KOPT-K1 (cell line): Measurements from ENCODE around the gene RPS19.

Experiments used
- H3K27ac ChIP-seq: fragments of 200-600 bp; sonication (generic); 2 replicates; pipeline ENCODE4 v1.5.1; 2016; ENCODE audit warnings: antibody characterized with exemption, mild to moderate bottlenecking, low read depth, low read length; ENCODE audit not compliant: poor library complexity, severe bottlenecking
- H3K36me3 ChIP-seq: fragments of 200-600 bp; sonication (generic); 2 replicates; pipeline ENCODE4 v1.5.1; 2017; ENCODE audit warnings: antibody characterized with exemption, mild to moderate bottlenecking, low read length, moderate library complexity; ENCODE audit not compliant: insufficient read depth
- H3K9me3 ChIP-seq: fragments of 200-600 bp; sonication (generic); 2 replicates; pipeline ENCODE4 v1.5.1; 2017; ENCODE audit warnings: antibody characterized with exemption, low read length, mild to moderate bottlenecking; ENCODE audit not compliant: insufficient read depth, poor library complexity, severe bottlenecking

RPS19 gene

DNA sequence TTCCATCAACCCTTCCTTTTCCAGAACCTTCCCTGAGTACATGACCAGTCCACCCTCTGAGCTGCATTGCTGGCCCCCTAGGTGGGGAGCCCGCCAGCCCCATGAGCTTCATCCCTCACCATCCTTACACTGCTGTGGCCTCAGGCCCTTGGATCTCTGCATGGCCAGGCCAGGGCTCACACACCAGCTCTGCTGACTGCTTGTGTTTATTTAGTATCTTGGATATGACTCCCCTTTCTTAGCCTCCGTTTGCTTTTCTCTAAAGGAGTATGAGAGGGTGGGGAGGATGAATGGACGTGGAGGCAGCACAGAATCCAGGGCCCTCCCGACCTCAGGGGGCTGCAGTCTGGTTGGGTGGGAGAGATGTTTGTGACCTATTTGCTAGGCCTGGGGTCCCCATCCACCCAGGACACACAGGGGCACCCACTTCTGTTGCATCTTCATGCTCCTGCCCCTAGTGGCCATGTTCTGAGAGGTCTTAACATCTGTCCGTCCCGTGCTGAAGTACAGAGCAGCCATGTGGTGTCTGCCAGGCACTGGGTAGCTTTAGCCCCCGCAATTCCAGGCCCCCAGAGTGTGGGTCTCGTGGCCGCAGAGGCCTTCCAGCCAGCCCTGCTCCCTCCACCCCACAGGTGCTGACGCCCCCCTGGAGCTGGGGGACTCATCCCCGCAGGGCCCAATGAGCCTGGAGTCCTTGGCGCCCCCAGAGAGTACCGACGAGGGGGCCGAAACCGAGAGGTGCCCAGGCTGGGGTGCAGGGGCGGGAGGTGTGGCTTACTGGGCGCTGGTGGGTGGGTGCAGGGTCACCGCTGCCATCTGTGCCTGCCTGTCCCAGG, 35.9 kb downstream of the RPS19 start:
- no peak overlapping the region for H3K27ac ChIP-seq
- H3K36me3 ChIP-seq = peaks cover 91% of the 10 kb centered on the region

DNA sequence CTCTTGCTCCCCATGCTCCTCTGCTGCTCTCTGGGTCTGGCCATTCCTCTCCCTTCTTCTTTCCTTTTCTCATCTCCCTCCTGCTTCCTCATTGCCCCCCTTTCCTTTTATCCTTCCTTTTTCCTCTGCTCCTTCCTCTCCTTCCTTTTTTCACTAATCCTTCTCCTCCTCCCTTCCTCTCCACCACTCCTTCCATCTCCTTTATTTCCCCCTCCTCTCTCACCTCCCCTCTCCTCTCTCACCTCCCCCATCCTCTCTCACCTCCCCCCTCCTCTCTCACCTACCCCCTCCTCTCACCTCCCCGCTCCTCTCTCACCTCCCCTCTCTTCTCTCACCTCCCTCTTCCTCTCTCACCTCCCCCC, 36.5 kb downstream of the RPS19 start:
- peaks cover 92% of the 10 kb centered on the region for H3K36me3 ChIP-seq
- H3K27ac ChIP-seq = no peak overlapping the region
- H3K9me3 ChIP-seq = no peaks in the 10 kb centered on the region

More for the DNA sequence above, 35.9 kb downstream of the RPS19 start:
- H3K9me3 ChIP-seq = no peaks in the 10 kb centered on the region

DNA sequence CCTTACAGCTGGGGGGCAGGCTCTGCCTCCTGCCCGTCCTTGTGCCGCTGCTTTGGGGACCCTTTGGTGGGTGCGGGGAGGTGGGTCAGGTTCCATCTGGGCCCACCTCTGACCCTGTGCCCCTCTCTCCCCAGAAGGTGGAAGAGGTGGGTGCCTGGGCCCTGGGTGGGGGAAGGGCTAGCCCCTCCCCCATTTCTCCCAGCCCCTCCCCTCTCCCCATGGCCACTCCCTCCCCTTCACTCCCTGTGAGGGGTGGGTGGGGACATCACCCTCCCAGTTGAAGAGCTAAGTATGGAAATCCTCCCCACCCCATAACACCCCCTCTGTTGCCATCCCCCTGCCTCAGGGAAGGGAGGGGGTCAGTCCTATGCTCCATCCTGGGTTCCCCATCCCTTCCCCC, 37.1 kb downstream of the RPS19 start:
- peaks cover 92% of the 10 kb centered on the region for H3K36me3 ChIP-seq
- H3K9me3 ChIP-seq = no peaks in the 10 kb centered on the region

DNA sequence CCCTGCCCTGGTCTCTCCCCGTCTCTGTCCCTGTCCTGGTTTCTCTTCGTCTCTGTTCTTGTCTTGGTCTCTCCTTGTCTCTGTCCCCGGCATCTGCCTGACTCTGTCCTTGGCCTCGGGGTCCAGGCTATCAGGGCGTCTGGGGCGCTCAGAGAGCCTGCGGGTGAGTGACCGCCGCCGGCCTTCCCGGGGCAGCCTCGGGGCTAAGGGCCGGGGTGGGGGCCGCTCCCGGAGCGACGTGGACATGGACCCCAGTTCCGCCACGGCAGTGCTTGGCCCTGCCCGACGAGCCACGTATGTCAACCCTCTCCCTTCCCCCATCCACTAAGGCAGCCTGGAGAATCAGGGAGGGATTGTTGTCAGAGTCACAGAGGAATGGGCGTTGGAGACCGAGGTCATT, 37.8 kb downstream of the RPS19 start:
- Histone ChIP-seq H3K27ac (no peak overlapping the region), H3K9me3 (no peaks in the 10 kb centered on the region), H3K36me3 (peaks cover 92% of the 10 kb centered on the region)

More for the DNA sequence above, 37.1 kb downstream of the RPS19 start:
- no peak overlapping the region for H3K27ac ChIP-seq

DNA sequence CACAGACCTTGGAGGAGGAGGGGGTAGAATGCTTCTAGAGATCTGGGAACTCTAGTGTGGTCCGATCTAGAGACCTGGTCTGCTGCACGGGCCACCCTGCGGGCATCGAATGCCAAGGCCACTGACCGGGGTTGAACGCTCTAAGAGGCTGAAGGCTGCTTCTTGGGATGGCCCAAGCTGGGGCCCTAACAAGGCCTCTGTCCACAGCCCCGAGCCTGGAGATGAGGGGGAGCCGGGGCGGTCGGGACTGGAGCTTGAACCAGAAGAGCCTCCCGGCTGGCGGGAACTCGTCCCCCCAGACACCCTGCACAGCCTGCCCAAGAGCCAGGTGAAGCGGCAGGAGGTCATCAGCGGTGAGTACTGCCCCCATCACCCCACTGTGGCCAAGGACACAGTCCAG, 38.2 kb downstream of the RPS19 start:
- H3K36me3 ChIP-seq = peaks cover 92% of the 10 kb centered on the region
- H3K27ac ChIP-seq = no peak overlapping the region
- H3K9me3 ChIP-seq = no peaks in the 10 kb centered on the region

DNA sequence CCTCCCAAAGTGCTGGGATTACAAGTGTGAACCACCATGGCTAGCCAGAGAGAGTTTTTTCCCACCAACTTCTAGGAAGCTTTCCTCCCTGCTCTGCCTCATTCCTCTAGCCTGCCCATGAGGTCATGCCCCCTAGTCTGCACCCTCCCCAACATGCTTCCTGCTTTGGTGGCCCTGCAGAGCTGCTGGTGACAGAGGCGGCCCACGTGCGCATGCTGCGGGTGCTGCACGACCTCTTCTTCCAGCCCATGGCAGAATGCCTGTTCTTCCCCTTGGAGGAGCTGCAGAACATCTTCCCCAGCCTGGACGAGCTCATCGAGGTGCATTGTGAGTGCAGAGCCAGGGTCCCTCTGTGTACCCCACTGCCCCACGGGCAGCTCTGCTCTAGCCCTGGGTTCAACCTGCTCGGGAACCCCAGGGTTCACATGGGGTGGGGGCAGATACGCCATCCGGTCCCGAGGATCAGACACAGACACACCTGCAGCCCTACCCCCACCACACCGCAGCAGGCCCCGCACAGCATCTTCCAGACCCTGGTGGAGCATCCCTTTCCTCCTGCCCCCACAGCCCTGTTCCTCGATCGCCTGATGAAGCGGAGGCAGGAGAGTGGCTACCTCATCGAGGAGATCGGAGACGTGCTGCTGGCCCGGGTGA, 41.8 kb downstream of the RPS19 start:
- H3K36me3 ChIP-seq = peaks cover 98% of the 10 kb centered on the region
- no peak overlapping the region for H3K27ac ChIP-seq
- H3K9me3 ChIP-seq = no peaks in the 10 kb centered on the region

DNA sequence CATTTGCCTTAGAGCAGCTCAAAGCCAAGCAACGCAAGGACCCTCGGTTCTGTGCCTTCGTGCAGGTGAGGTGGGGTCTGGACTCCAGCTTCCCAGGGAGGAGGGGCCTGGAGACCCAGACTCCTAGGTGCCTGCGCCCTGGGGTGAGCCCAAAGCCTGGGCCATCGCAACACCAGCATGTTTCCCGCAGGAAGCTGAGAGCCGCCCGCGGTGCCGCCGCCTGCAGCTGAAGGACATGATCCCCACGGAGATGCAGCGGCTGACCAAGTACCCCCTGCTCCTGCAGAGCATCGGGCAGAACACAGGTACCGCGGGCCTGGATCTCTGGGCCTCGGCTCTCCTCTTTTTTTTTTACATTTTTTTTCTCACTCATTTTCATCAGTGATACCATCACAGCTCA, 42.5 kb downstream of the RPS19 start:
- H3K36me3 ChIP-seq = peaks cover 100% of the 10 kb centered on the region
- no peak overlapping the region for H3K27ac ChIP-seq
- H3K9me3 ChIP-seq = no peaks in the 10 kb centered on the region

DNA sequence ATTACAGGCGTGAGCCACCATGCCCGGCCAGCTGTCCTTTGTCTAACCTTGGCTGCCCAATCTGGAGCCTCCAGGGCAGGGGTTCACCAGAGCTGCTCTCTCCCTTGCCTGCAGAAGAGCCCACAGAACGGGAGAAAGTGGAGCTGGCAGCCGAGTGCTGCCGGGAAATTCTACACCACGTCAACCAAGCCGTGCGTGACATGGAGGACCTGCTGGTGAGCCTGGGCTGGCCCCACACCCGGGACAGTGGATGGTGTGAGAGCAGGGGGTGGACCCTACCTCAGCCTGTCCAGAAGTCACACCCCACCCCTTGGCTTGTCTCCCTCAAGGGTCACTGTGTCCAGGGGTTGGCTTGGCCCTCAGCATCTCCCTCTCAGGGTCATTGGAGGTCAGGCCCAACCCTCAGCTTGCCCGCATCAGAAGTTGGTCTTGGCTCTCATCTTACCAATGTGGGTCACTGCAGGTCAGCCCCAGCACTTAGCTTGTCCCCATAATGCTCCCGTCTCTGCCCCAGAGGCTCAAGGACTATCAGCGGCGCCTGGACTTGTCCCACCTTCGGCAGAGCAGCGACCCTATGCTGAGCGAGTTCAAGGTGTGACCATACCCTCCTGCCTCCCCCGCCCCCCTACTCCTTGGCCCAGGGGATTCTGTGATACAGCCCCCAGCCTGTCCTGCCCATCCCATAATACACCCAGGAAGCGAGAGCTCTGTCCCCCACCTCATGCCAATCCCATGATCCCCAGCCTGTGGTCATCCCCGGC, 43.3 kb downstream of the RPS19 start:
- Histone ChIP-seq H3K27ac (no peak overlapping the region), H3K9me3 (no peaks in the 10 kb centered on the region), H3K36me3 (peaks cover 97% of the 10 kb centered on the region)

DNA sequence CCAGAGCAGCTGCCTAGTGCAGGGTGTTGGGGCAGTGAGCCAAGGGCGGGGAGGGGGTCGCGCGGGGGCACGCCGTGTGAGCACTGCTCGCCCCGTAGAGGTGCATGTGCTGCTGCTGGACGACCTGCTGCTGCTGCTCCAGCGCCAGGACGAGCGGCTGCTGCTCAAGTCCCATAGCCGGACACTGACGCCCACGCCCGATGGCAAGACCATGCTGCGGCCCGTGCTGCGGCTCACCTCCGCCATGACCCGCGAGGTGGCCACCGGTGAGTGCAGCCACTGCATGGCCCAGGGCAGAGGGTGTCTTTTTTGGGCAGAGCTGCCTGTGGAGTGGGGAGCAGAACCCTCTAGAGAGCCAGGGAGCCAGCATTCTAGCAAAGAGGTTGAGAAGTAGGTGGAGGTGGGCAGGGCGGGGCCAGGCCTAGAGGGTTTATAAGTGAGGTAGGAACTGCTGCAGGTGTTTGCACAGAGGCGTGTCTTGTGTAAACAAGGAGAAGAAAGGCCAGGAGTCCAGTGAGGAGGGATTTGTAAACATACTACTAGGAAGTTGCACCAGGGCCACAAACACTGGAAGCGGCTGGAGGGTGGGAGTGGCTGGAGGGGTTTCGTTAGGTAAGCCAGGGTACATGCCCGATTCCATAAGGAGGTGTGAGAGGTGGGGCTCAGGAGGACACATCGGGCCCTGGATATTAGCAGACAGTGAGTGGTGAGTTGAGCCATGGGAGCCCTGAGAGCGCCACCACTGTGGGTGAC, 44.2 kb downstream of the RPS19 start:
- H3K36me3 ChIP-seq = peaks cover 97% of the 10 kb centered on the region
- no peaks in the 10 kb centered on the region for H3K9me3 ChIP-seq
- H3K27ac ChIP-seq = no peak overlapping the region

DNA sequence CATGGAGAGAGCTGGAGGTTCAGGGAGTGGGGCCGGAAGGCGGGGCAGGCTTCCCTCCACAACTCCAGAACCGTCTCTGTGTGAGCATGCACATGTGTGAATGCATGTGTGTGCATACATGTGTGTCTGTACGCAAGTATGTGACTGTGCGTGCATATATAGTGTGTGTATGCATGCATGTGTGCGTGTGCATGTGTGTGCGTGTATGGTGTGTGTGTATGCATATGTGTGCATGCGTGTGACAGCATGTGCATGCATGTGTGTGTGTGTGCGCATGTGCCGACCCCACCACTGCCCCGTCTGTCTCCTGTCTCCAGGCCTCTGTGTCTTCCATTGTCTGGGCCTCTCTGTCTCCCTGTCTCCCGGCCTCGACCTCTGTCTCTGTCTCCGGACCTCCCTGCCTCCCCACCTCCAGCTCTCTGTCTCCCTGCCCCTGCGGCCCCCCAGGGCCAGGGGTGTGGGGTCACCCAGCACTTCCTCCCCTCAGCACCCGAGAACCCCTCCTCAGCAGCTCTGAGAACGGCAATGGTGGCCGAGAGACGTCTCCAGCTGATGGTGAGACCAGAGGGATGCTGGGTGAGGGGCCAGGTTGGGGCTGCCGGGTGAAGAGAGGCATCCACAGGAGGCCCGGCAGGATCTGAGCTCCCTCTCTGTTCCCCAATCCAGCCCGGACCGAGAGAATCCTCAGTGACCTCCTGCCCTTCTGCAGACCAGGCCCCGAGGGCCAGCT, 45.4 kb downstream of the RPS19 start:
- no peak overlapping the region for H3K27ac ChIP-seq
- peaks cover 86% of the 10 kb centered on the region for H3K36me3 ChIP-seq
- no peaks in the 10 kb centered on the region for H3K9me3 ChIP-seq

DNA sequence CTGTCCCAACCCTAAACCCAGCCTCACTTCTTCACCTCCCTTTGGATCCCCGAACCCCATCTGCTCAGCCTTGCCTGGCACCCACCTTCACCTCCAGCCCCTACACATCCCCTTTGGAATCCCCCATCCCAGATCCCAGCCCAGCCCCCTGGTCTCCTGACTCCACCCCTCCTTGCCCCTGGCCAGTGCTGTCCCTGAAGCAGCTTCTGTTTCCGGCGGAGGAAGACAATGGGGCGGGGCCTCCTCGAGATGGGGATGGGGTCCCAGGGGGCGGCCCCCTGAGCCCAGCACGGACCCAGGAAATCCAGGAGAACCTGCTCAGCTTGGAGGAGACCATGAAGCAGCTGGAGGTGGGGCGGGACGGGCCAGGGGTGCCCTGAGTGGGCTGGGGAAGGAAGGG, 46.2 kb downstream of the RPS19 start:
- no peaks in the 10 kb centered on the region for H3K9me3 ChIP-seq
- no peak overlapping the region for H3K27ac ChIP-seq
- H3K36me3 ChIP-seq = peaks cover 78% of the 10 kb centered on the region

DNA sequence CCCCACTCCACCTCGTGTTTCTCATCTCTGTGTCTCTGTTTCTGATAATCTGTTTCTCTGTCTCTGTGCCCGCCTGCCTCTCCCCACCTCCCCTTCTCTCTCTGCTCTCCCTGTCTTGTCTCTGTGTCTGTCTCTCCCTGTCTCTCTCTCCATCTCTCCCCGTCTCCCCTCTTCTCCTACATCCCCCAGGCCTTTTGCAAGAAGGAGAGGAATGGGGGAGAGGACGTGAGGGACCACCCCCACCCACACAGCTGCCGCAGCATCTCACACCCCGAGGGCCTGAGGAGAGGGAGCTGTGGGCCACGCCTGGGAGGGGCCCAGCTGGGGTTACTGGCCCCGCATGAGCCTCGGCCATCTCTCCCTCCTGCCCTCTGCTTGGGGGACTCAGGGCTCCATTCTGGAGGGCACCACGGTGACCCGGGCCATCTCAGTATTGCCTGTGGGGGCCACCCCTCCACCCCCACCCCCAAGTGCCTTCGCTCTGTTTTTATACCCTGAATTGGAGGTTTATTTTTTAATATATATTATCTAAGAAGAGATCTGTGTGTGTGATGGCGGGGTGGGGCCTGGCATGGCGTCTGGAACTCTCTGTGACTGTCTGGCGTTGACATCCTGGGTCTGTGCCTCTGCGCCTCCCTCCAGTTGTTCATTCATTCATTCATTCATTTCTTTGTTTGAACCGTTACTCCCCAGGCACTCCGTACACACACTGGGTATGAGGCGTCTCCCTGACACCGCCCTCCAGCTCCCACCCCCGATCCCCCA, 47.0 kb downstream of the RPS19 start:
- Histone ChIP-seq H3K27ac (no peak overlapping the region), H3K9me3 (no peaks in the 10 kb centered on the region), H3K36me3 (peaks cover 70% of the 10 kb centered on the region)

DNA sequence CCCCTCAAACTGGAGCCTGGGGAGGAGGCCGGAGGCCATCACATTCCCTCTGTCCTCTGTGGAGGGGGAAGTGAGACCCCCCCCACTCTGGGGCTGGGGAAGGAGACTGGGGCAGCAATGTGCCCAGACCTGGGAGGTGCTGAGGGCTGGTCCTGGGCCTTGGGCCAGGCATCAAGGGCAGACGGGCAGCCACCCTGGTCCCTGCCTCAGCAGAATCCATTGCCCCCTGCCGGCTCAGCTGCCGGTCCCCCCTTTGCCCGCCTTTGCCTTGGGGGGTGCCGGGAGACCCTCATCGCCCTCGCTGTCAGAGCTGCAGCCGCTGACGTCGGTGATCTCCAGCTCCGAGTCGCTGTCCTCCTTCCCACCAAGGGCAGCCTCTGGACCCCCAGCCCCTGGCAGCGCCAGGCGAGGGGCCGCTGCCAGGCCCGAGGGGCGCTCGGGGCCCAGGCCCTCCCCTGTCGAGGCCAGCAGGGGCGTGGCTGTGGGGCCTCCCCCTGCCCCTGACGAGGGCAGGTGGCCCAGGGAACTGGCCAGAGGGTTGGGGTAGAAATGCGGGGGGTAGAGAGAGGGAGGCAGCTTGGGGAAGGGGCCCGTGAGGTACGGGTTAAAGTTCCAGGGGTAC, 48.0 kb downstream of the RPS19 start:
- Histone ChIP-seq H3K36me3 (peaks cover 60% of the 10 kb centered on the region), H3K9me3 (no peaks in the 10 kb centered on the region), H3K27ac (no peak overlapping the region)
